SKM-1 (cell line): ENCODE results near the gene SESTD1.

Experiments
- DNase-seq: peaks from one replicate; lab custom pipeline; 2025; ENCODE audit not compliant: unreplicated experiment; lab: John Stamatoyannopoulos, UW

SESTD1 gene

GRCh38 chr2:179264368-179265081 is at the start of gene SESTD1:
Gene SESTD1 (minus strand): TSS chr2:179264832. CDS start chr2:179191841, 72,991 bp downstream.
- DNase-seq, result no peak

- no peak for DNase-seq
Measured at GRCh38 chr2:179313057-179313456, 48.4 kb upstream of the SESTD1 start.

- DNase-seq, result no peak
Measured at GRCh38 chr2:179311101-179311500, 46.5 kb upstream of the SESTD1 start.

GRCh38 chr2:179307616-179308371 is 43.2 kb upstream of the SESTD1 start:
- DNase-seq, result no peak

- no peak for DNase-seq
Measured at GRCh38 chr2:179305125-179305524, 40.5 kb upstream of the SESTD1 start.

GRCh38 chr2:179304424-179304823 is 39.8 kb upstream of the SESTD1 start:
- DNase-seq, result no peak

GRCh38 chr2:179302764-179303571 is 38.3 kb upstream of the SESTD1 start:
- DNase-seq, result no peak

- no peak for DNase-seq
Measured at GRCh38 chr2:179302149-179302548, 37.5 kb upstream of the SESTD1 start.

- DNase-seq, result no peak
Measured at GRCh38 chr2:179298666-179299065, 34.0 kb upstream of the SESTD1 start.

- DNase-seq, result no peak
Measured at GRCh38 chr2:179297927-179298326, 33.3 kb upstream of the SESTD1 start.

GRCh38 chr2:179290329-179290728 is 25.7 kb upstream of the SESTD1 start:
- DNase-seq, result no peak

GRCh38 chr2:179285060-179285459 is 20.4 kb upstream of the SESTD1 start:
- no peak for DNase-seq

GRCh38 chr2:179277429-179278196 is 13.0 kb upstream of the SESTD1 start:
- no peak for DNase-seq

- DNase-seq, result no peak
Measured at GRCh38 chr2:179275253-179276012, 10.8 kb upstream of the SESTD1 start.

GRCh38 chr2:179274749-179275148 is 10.1 kb upstream of the SESTD1 start:
- DNase-seq, result no peak

GRCh38 chr2:179273461-179273962 is 8.9 kb upstream of the SESTD1 start:
- no peak for DNase-seq

GRCh38 chr2:179272406-179273192 is 8.0 kb upstream of the SESTD1 start:
- no peak for DNase-seq

GRCh38 chr2:179270689-179271088 is 6.1 kb upstream of the SESTD1 start:
- DNase-seq, result no peak

- peak; percentile 71 for DNase-seq
Measured at GRCh38 chr2:179268277-179268925, 3.8 kb upstream of the SESTD1 start.
